Mammary epithelial cell (primary cell): ENCODE measurements around the gene EPHB3.

Experiments used
- CTCF ChIP-seq, 2 donors: IDR thresholded peaks in 1 of 2; conservative IDR thresholded peaks in 1 of 2; 2 replicates each; pipeline ENCODE4 v1.5.1; 2011 to 2012; ENCODE audit warnings: inconsistent platforms in 2 of 2, low read length in 2 of 2, mild to moderate bottlenecking in 2 of 2, control low read depth in 1 of 2, low read depth in 1 of 2; ENCODE audit not compliant: insufficient read depth in 1 of 2; ENCODE audit errors: extremely low read depth in 1 of 2
- EZH2 ChIP-seq: IDR thresholded peaks from 2 replicates; pipeline ENCODE4 v1.6.1; 2012; ENCODE audit warnings: low read length, inconsistent platforms, borderline replicate concordance

DNA sequence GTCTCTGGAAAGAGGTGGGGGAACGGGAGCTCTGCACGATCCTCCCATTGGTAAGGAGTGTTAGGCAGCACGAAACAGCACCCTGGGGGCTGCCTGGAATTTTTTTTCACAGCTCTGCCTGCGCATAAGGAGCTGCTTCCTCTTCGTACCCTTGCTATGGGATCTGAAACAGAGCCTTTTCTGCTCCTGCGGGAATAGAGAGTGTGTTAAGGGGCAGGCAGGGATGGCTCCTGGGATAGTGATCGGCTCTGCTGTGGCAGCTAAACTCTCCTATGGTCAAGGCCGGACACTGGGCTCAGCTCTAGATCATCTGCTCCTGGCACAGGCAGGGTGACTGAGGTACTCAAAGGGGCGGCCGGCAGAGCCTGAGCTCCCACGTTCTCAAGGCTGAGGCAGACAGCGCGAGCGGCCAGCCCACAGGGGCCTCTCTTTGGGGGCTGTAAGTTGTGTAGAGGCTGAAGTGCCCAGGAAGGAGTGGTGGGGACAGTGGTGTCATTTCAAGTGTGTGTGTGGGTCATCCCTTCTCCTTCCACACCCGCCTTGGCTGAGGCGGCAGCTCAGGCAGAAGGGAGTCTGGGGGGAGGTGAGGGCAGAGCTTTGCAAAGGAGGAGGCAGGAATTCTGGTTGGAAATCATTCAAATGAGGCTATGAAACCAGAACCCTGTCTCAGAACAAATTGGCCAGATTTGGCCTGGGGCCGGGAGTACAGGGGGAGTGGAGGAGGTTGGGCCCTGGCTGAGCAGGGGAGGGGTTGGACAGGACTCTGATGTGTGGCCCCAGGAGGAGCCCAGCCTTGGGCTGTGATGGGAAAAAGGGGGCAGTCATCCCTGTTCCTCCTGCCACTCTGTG lies 31.0 kb downstream of the EPHB3 start:
- TF ChIP-seq CTCF (conservative IDR thresholded peaks at IDR 0.05 in 1 of 2, IDR thresholded peaks at IDR 0.05 in 1 of 2; ENCODE audit: extremely low read depth in 1 of 2, insufficient read depth in 1 of 2, low read depth in 1 of 2, low read length in 2 of 2) (no peak), EZH2 (no peak)
